Measurements from ENCODE around the gene KCNJ6.

The KCNJ6 gene

GRCh38 chr21:37711836-37712568, 204.3 kb downstream of the KCNJ6 start:
- DNase-seq: peak in 1 of 2 donors; percentile 14

- DNase-seq: no peak
These were observed 204.9 kb downstream of the KCNJ6 start for GRCh38 chr21:37711286-37711829.

DNA sequence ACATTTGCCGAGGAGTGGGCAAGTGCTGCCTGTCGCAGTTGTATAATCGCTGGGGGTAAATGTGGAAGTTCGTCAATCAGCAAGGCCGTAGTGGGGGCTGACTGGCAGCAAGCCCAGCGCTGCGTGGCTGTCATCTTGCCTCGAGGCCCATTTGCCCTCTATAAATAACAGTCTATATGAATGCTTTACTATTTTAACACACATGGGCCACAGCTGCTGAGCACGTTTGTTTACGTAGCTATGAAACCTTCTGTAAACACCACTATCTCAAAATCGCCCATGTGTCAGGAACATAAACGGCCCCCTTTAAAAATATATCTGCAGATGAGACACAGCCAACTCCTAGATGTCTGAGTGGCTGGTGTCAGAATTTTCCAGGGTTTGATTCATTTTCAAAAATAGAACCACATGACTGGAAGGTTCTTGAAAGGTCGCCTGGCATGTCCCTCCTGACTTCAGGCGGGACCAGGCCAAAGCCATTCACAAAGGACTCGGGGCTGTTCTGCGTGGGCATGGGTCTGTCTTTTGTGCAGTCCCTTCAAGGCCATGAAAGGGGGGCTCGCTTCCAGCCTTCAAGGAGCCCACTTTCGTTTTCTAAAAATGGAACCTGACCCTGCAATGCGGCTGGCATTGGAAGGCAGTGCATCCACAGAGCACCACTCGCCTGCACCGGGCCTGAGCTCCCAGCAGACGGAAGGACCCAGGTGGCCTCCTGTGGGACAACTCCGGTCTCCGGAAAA, 205.5 kb downstream of the KCNJ6 start:
- no peak for DNase-seq

DNA sequence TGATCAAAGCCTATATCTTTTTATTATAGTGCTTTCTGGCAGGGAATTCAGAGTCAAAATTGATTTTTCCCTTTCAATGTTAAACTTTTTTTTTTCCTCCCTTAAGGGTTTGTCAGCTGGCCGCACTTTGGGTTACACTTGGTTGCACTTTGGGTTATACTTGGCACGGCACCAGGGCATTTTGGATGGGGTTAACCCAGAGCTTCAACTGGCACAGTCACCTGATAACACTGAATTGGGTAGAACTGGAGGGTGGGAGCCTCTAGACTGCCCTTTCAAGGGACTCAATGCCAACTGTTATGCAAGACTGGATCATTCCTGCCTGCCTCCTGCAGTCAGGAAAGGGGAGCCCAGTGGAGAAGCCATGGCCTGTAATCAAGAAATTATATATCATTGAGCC, 211.5 kb downstream of the KCNJ6 start:
- no peak for DNase-seq

DNA sequence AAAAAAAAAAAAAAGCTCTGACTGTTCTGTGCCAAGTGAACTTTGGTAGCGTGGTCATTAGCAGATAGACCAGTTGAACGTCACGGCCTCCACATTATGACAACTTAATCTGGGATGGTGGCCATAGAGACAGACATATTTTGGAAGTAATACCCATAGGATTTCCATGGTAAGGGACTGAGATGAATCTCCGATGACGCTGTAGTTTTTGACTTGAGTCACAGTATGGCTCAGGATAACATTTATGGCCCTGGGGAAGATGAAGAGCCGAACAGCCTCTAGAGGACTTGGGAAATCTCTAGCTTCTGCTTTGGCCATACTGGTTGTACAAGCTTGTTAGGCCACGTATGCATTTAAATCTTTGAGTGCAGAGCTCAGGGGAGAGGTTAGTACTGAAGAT, 214.0 kb downstream of the KCNJ6 start:
- no peak for DNase-seq

GRCh38 chr21:37700641-37701202, 215.5 kb downstream of the KCNJ6 start:
- DNase-seq: no peak

- DNase-seq: no peak
These were observed 217.1 kb downstream of the KCNJ6 start for GRCh38 chr21:37699024-37699775.

DNA sequence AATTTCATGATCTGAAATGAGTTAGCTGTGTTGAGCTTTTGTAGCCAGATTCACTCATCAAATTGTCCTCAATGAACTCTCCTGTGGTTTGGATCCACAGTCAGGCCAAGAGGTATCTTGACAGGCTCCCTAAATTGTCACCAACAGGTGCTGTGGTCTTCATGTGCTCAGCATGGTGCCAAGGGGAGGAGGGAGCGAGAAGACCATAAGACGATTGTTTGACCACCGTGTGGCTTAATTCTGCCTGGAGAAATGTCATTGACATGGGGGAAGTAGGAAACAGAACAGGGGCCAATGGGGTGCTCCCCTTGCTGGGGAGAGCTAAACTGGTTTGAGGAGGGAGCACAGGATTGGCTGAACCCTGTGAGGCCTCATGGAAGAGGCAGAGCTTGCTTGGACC, 219.3 kb downstream of the KCNJ6 start:
- DNase-seq: no peak

GRCh38 chr21:37695111-37695510, 221.1 kb downstream of the KCNJ6 start:
- DNase-seq: no peak

- DNase-seq: no peak
These were observed 227.2 kb downstream of the KCNJ6 start for GRCh38 chr21:37688952-37689659.

DNA sequence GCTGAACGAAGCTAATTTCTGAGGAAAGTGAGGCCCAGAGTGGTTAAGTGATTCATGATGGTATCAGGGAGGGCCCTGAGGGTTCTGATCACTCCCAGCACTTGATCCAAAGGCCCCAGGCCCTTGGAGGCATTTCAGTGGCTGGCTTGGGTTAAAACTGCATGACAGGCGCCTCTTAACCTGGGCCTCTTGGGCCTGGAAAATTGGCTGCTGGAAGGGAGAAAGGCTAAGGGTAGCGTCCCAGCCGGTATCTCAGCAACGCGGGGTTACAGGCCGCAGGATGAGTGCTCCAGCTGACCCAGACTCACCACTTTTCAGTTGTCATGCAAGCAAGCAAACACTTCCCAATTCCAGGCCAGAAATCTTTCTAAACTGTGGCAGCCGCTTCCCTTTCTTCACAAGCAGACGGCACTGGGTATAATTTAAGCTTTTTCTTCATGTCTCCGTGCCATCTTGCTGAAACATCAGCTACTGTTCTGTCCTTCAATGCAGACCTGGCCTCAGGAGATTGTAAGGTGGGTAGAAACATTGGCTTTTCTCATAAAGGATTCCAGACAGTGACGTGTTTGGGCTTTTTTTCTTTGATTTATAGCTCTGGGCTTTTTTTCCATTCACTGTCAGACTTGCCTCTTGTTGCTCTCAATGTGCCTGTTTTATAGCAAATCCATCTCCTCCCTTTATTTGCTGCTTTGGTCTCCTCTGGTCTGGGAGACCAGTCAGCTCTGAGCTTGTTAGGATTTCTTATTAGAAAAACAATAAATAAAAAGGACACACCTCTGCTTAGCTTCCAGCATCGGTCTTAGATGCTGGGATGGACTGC, 229.1 kb downstream of the KCNJ6 start:
- no peak for DNase-seq

DNA sequence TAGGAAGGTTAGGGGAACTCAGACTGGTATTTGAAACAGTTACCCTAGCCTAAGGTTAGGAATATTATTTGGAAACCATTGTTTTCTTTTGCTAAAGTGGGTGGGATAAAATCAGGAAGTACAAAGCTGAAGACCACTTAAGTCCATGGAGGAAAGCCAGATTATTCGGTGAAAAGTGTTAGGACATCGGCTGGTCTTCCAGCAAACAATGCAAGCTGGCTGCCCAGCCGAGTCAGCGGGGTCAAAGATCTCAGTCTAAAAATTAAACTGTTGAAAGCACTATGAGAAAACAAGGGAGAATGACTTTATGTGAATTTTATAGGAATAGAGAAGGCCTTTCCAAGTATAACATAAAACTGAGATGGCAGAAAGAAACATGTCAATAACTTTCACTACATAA, 231.7 kb downstream of the KCNJ6 start:
- DNase-seq: no peak

- no peak for DNase-seq
These were observed 232.2 kb downstream of the KCNJ6 start for GRCh38 chr21:37684115-37684493.

DNA sequence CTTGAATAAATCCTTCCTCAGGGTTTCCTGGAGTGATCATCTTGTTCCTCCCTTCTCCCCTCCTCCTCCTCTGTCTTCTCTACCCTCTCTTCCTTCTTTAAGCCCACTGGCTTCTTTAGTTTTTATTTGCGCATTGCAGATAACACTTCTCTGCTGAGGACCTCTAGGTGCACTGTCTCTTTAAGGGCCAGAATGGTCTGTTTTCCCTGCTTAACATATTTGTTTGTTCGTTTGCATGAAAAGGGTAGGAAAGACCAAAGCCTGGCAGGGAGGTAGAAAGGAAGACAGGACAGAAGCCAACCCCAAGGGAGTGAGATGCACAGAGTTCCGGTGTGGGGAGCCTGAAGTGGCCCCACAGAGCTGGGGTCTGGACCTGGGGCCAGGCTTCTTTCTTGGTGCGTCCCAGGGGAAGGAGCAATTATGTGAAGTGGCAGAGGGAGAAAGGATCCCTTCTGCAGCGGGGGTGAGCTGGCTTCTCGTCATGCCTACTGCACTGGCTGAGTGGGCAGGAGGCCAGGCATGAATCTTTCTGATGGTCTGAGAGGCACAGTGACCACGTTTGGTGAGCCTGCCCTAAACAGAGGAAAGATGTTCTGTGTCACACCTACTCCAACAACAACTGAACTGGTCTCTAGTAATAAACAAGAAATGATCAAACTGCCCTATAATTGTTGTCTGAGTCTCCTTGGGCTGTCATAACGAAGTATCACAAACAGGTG, 232.7 kb downstream of the KCNJ6 start:
- DNase-seq: no peak

GRCh38 chr21:37682966-37683365, 233.3 kb downstream of the KCNJ6 start:
- DNase-seq: no peak

DNA sequence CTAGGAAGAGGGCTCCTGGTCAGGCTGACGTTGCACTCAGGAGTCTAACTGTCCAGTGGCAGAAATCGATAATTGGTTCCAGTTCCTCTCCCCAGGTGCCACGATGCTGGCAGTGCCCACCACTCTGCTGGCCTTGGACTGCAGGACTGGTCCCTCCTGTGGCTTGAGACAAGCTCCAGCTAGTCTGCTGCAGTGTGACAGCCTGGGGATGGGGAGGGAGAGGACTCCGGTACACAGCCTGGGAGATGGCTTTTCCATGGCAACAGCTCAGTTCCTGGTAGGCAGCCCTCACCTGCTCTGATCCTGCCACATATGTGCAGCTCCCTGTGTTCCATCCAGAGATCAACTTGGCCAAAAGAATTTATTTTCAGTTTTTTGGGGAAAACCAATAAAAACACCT, 239.3 kb downstream of the KCNJ6 start:
- no peak for DNase-seq

GRCh38 chr21:37675202-37675801, 241.0 kb downstream of the KCNJ6 start:
- DNase-seq: peak; percentile 28 to 59

GRCh38 chr21:37673801-37674575, 242.3 kb downstream of the KCNJ6 start:
- no peak for DNase-seq

- no peak for DNase-seq
These were observed 244.9 kb downstream of the KCNJ6 start for GRCh38 chr21:37671381-37671780.

DNA sequence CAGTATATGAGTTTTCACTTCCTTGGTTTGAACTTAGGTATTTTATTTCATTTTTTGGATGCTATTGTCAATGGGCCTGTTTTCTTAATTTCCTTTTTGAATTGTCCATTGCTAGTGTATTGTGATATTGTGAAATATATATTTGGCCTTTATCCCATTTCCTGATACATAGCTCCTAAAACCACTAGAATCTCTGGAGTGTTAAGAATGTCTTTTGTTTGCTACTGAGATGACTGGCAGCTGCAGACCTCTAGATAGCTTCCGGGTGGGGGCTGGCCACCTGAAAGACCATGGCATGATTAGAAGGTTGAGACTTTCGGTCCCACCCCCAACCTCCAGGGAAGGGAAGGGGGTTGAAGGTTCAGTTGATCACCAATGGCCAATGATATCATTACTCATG, 245.4 kb downstream of the KCNJ6 start:
- no peak for DNase-seq
